Effector CD8-positive, alpha-beta T cell (primary cell): Measurements from ENCODE around the gene NPIPB8.
"Not testable (repeated sequence)": the region's sequence is repeated elsewhere in the genome, so short reads cannot be mapped to it uniquely, and the experiment has no call there.

Experiments used
- DNase-seq: peaks from one replicate; lab custom pipeline; 2025; lab: John Stamatoyannopoulos, UW

Gene NPIPB8

DNA sequence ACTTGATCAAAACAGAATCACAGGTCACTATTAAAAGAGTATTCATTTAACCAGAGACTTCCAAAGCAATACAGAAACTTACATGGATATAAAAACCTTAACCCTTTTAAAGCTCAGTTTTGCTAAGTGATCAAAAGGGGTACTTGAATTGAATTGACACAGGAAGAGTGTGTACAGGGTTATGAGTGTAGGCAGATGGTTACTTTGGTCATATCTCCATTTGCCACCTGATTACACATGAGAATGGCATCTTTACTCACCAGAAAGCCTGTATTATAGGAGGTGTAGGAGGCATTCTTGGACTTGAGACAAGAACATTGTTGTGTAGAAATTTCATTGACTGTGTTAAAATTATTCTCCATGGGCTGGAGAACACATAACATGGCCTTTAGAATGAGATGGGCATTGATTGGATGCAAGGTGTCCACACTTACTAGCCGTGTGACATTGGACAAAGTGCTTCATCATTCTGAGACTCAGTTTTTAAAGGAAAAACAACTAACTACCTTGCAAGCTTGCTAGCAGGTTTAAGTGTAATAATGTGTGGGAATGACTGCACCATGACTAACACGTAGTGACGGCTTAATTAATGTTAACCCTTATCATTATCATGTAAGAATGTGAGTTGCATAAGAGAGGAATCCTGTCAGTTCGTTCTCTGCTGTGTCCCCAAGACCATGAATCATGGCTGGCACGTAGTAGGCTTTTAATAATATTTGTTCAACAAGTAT lies 1.6 kb upstream of the NPIPB8 start:
- not testable (repeated sequence) for DNase-seq

GRCh38 chr16:28638359-28638758 lies 494 bp downstream of the NPIPB8 start:
- DNase-seq, result not testable (repeated sequence)

DNA sequence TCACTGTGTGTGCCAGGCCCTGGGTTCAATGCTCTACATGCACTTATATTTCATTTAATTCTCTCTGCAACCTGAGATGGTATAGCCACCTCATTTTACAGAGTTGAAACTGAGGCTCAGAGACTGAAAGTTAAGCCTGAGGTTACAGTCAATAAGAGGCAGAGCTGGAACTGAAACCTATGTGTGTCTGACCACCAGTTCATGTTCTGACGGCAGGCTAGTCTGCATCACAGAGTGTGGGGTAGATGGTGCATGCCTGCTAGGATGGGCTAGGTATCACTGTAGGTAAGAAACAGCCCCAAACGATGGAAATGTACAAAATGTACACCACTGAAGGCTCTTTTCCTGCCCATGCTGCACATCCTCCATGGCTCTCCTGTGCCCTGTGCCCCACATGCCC lies 2.1 kb downstream of the NPIPB8 start:
- not testable (repeated sequence) for DNase-seq

DNA sequence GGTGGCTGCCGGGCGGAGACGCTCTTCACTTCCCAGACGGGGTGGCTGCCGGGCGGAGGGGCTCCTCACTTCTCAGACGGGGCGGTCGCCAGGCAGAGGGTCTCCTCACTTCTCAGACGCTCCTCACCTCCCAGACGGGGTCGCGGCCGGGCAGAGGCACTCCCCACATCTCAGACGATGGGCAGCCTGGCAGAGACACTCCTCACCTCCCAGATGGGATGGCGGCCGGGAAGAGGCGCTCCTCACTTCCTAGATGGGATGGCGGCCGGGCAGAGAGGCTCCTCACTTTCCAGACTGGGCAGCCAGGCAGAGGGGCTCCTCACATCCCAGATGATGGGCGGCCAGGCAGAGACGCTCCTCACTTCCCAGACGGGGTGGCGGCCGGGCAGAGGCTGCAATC lies 28.4 kb downstream of the NPIPB8 start:
- not testable (repeated sequence) for DNase-seq

DNA sequence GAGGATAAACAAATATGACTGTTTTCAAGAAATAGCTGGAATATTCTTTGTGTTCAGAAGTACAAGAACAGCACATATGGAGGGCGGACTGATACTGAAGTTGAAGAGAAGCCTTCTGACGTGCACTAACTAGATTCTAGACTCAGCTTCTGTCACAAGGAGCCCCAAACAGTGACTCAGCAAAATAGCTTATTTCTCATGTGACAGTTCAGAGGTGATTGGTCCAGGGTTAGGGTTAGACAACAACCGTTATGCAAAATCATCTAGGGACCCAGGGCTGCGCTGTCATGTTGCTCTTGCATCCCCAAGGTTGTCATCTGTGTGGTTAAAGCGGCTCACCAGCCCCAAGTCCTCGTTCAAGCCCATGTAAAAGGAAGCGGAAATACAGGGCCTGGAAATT lies 29.6 kb downstream of the NPIPB8 start:
- DNase-seq, result not testable (repeated sequence)

DNA sequence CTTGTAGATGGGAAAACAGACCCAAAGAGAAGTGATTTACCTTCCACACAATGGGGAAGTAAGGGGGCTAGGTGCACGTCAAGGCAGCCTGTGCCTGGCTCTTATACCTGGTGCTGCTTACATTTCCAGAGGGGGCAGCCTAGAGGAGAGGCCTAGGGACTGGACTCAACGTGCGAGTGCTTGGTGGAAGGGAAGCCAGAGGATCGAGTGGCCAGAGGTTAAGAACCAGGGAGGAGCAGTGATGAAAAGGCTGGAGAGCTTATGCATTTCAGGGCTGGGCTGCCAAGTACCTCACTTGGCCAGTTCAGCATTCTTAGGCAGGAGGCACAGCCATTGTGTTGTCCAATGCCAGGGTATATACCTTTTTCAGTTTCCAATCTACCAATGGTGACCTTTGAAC lies 30.3 kb downstream of the NPIPB8 start:
- DNase-seq, result not testable (repeated sequence)

GRCh38 chr16:28688327-28688952 lies 50.6 kb downstream of the NPIPB8 start:
- DNase-seq, result not testable (repeated sequence)

- DNase-seq, result not testable (repeated sequence)
Observed at GRCh38 chr16:28689425-28689824, 51.6 kb downstream of the NPIPB8 start.

DNA sequence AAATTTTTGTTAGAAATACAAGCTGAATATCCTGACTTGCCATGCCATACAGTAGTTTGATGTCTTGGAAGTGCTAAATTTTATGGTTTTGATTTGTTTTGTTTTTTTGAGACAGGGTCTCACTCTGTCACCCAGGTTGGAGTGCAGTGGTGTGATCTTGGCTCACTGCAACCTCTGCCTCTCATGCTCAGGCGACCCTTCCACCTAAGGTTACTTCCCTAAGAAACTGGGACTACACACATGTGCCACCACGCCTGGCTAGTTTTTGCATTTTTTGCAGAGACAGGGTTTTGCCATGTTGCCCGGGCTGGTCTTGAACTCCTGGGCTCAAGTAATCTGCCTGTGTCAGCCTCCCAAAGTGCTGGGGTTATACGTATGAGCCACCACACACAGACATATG lies 53.9 kb downstream of the NPIPB8 start:
- not testable (repeated sequence) for DNase-seq

DNA sequence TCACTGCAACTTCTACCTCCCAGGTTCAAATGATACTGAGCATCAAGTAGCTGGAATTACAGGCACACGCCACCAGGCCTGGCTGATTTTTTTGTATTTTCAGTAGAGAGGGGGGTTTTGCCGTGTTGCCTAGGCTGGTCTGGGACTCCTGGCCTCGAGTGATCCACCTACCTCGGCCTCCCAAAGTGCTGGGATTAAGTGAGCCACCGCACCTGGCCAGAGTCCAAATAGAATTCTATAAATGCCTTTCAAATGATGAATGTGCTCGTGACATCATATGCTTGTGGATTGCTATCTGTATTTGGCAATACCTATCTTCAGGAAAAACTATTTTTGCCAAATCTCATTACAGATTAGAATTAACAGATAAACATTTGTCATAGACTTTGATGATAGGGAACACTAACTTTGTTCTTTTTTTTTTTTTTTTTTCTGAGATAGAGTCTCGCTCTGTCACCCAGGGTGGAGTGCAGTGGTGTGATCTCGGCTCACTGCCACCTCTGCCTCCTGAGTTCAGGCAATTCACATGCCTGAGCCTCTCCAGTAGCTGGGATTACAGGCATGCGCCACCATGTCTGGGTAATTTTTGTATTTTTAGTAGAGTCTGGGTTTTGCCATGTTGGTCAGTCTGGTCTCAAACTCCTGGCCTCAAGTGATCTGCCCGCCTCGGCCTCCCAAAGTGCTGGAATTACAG lies 55.5 kb downstream of the NPIPB8 start:
- not testable (repeated sequence) for DNase-seq

GRCh38 chr16:28699792-28700191 lies 61.9 kb downstream of the NPIPB8 start:
- not testable (repeated sequence) for DNase-seq

DNA sequence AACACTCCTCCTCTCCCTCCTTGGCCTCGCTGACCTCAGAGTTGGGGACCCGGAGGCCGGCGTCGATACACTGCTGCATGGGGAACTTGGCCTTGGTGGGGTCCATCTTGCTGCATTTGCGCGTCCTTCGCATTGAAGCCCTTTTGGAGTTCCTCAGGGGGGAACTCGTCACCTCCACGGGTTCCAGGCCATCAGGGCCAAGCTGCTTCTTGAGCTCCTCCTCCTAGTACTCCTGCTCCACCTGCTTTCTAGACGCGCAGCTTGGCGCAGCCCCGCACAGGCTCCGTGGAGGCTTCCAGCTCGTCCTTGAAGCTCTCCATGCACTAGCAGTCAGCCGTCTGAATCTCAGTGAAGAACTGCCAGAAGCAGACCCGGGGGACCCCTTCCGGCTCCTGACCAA lies 62.5 kb downstream of the NPIPB8 start:
- not testable (repeated sequence) for DNase-seq

GRCh38 chr16:28701384-28701783 lies 63.5 kb downstream of the NPIPB8 start:
- DNase-seq, result not testable (repeated sequence)

DNA sequence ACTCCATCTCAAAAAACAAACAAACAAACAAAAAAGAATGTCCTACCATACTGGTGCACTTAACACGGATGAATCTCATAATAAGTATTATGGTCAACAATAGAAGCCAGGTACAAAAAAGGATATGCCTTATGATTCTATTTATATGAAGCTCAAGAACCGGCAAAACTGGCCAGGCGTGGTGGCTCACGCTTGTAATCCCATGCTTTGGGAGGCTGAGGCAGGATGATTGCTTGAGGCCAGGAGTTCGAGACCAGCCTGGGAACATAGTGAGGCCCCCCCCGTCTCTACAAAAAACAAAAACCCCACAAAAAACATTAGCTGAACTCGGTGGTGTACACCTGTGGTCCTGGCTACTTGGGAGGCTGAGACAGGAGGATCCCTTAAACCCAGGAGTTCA lies 66.4 kb downstream of the NPIPB8 start:
- not testable (repeated sequence) for DNase-seq
